HEK293 (cell line): Measurements from ENCODE around the gene SLC35G1.

Experiments used
- CTCF ChIA-PET: fragments of 350-600 bp; formaldehyde crosslinking; extraction: SDS; loops from one replicate; lab custom pipeline; 2021; ENCODE audit warnings: antibody characterized with exemption; lab: Yijun Ruan, JAX
- POLR2A ChIA-PET: fragments of 300-600 bp; formaldehyde crosslinking; extraction: SDS; loops from one replicate; lab custom pipeline; 2020; ENCODE audit warnings: antibody characterized with exemption, inconsistent platforms; lab: Yijun Ruan, JAX
- H3K27ac ChIP-seq: fragments of 200-500 bp; sonication (Bioruptor generic); 2 replicates; pipeline ENCODE4 v1.5.1; 2014; ENCODE audit warnings: low read depth, low read length, control low read depth, inconsistent platforms; ENCODE audit errors: extremely low read depth
- H3K36me3 ChIP-seq, 2 experiments: fragments of 200-500 bp in 1 of 2; sonication (Bioruptor generic) in 1 of 2; 1 replicate in 1 of 2; 2 replicates in 1 of 2; pipeline ENCODE4 v1.5.1; 2014 to 2017; ENCODE audit warnings: inconsistent platforms in 2 of 2, low read length in 2 of 2; ENCODE audit not compliant: control insufficient read depth in 2 of 2, insufficient read depth in 1 of 2
- H3K4me1 ChIP-seq: fragments of 200-500 bp; sonication (Bioruptor generic); 2 replicates; pipeline ENCODE4 v1.5.1; 2014; ENCODE audit warnings: mild to moderate bottlenecking, low read length, inconsistent platforms; ENCODE audit not compliant: control insufficient read depth, insufficient read depth
- H3K4me3 ChIP-seq: 2 replicates; pipeline ENCODE4 v1.5.1; 2011; ENCODE audit warnings: low read depth, mild to moderate bottlenecking, control low read depth, low read length, moderate library complexity
- H3K9me3 ChIP-seq: fragments of 200-500 bp; sonication (Bioruptor generic); 2 replicates; pipeline ENCODE4 v1.5.1; 2014; ENCODE audit warnings: low read depth, low read length, inconsistent platforms; ENCODE audit not compliant: control insufficient read depth, insufficient read depth
- GLIS2 ChIP-seq: fragments of 450-650 bp; formaldehyde crosslinking; IDR thresholded peaks from 2 replicates; pipeline ENCODE4 v1.5.1; 2016; ENCODE audit warnings: missing biosample characterization, missing genetic modification characterization
- MEIS1 ChIP-seq: sonication (generic); formaldehyde crosslinking; IDR thresholded peaks from 2 replicates; pipeline ENCODE4 v1.8.1; 2022; ENCODE audit warnings: missing genetic modification reagents, mild to moderate bottlenecking, borderline replicate concordance
- ZBTB48 ChIP-seq: fragments of 450-650 bp; formaldehyde crosslinking; IDR thresholded peaks from 2 replicates; pipeline ENCODE4 v1.5.1; 2016; ENCODE audit warnings: missing biosample characterization, missing genetic modification characterization
- ZNF112 ChIP-seq: fragments of 450-650 bp; formaldehyde crosslinking; IDR thresholded peaks from 2 replicates; pipeline ENCODE4 v1.5.0; 2017; ENCODE audit warnings: missing biosample characterization, missing genetic modification characterization
- ZNF133 ChIP-seq: fragments of 450-650 bp; formaldehyde crosslinking; IDR thresholded peaks from 2 replicates; pipeline ENCODE4 v1.5.1; 2016; ENCODE audit warnings: missing biosample characterization, missing genetic modification characterization
- ZNF596 ChIP-seq: fragments of 450-650 bp; IDR thresholded peaks from 2 replicates; pipeline ENCODE4 v1.5.0; 2018; ENCODE audit warnings: missing biosample characterization, mild to moderate bottlenecking, missing genetic modification characterization, moderate library complexity
- ZNF792 ChIP-seq: fragments of 450-650 bp; formaldehyde crosslinking; IDR thresholded peaks from 2 replicates; pipeline ENCODE4 v1.5.1; 2016; ENCODE audit warnings: missing biosample characterization, missing genetic modification characterization
- ZNF837 ChIP-seq: fragments of 450-650 bp; formaldehyde crosslinking; IDR thresholded peaks from 2 replicates; pipeline ENCODE4 v1.5.1; 2016; ENCODE audit warnings: missing biosample characterization, missing genetic modification characterization
- ZNF843 ChIP-seq: fragments of 450-650 bp; formaldehyde crosslinking; IDR thresholded peaks from 2 replicates; pipeline ENCODE4 v1.5.1; 2016; ENCODE audit warnings: missing biosample characterization, missing genetic modification characterization
- TF ChIP-seq, protein P1 (sequence below): fragments of 450-650 bp; formaldehyde crosslinking; IDR thresholded peaks from 2 replicates; pipeline ENCODE4 v1.5.1; 2017; ENCODE audit warnings: missing biosample characterization, mild to moderate bottlenecking, missing genetic modification characterization, moderate library complexity
- TF ChIP-seq, protein P2 (sequence below): fragments of 450-650 bp; formaldehyde crosslinking; IDR thresholded peaks from 2 replicates; pipeline ENCODE4 v1.5.1; 2016; ENCODE audit warnings: missing biosample characterization, missing genetic modification characterization, low read depth
- TF ChIP-seq, protein P3 (sequence below): fragments of 450-650 bp; formaldehyde crosslinking; IDR thresholded peaks from 2 replicates; pipeline ENCODE4 v1.5.1; 2016; ENCODE audit warnings: missing biosample characterization, missing genetic modification characterization, low read depth

The SLC35G1 gene

DNA sequence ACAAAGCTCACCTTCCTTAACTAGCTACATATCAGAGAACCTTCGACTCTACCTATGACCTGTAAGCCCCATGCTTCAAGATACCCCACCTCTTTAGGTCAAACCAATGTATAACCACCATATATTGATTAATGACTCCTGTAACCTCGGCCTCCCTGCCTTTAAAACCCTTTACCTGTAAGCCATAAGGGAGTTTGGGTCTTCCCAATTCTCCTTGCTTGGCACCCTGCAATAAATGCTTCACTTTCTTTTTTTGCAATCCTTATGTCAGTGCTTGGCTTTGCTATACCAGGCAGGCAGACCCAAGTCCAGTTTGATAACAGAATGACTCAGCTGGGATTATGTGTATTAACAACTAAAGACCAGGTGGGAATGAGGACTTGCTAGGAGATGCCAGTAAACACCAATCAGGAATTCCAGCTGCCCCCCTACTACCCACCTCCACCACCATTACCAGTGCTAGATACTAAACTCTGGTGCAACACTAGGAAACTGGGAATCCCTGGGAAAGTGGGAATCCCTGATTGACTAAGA, 22.0 kb upstream of the SLC35G1 start:
- H3K36me3 ChIP-seq = no peaks in the 10 kb centered on the region
- CTCF ChIA-PET = no interaction called here
- H3K27ac ChIP-seq = no peak overlapping the region
- POLR2A ChIA-PET = no interaction called here
- H3K4me1 ChIP-seq = peaks cover 7% of the 10 kb centered on the region
- no peaks in the 10 kb centered on the region for H3K9me3 ChIP-seq
- no peak overlapping the region for H3K4me3 ChIP-seq
- TF ChIP-seq ZNF133 (tag by site-specific recombination) (no peak), ZNF112 (tag by site-specific recombination) (no peak), ZNF596 (tag by site-specific recombination) (no peak), GLIS2 (tag by site-specific recombination) (no peak)
- TF ChIP-seq, protein P1, sequence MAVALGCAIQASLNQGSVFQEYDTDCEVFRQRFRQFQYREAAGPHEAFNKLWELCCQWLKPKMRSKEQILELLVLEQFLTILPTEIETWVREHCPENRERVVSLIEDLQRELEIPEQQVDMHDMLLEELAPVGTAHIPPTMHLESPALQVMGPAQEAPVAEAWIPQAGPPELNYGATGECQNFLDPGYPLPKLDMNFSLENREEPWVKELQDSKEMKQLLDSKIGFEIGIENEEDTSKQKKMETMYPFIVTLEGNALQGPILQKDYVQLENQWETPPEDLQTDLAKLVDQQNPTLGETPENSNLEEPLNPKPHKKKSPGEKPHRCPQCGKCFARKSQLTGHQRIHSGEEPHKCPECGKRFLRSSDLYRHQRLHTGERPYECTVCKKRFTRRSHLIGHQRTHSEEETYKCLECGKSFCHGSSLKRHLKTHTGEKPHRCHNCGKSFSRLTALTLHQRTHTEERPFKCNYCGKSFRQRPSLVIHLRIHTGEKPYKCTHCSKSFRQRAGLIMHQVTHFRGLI (tag by site-specific recombination) = no peak

DNA sequence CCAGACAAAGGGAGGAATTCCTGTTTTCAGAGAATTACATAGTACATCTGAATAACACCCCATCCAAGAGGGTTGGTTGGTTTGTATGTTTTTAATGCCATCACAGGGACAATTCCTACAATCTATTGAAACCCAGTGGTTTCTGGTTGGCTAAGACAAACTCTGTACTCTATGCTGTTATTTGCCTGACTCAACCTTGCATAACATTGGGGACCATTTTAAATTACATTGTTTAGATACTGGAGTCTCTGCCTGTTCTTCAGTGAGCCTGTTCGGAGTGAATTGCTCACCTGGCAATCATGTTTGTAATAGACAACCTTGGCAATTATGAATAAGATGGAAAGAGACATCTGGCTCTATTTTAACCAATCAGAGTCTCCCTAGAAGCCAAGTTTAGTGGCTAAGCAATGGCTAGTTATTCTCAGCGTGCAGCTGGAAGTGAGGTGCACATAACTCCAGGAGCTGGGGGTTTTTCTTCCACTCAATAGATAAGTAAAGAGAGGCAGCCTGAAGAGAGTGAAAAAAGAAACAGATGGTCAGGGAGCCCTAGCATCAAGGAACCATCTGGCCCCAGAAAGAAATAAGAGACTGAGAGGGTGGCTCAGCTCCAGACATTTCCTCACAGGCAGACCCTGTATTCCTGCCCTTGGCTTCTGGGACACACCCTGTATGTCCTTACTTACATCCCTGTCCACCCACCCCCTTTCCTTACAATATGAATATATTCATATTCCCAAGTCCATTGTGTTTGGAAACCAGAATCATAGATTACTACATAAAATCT, 21.2 kb upstream of the SLC35G1 start:
- Histone ChIP-seq H3K36me3 (no peaks in the 10 kb centered on the region), H3K27ac (no peak overlapping the region), H3K9me3 (no peaks in the 10 kb centered on the region), H3K4me3 (no peak overlapping the region), H3K4me1 (peaks cover 7% of the 10 kb centered on the region)
- CTCF ChIA-PET = interaction anchor here (0.9 to 1.3 kb wide), 2 partner anchors 57 to 572 kb away, joined by 3 to 6 read pairs; no protein-coding TSS in a partner anchor
- POLR2A ChIA-PET = no interaction called here
- no peak for TF ChIP-seq ZNF837 (tag by site-specific recombination)
- no peak for TF ChIP-seq ZNF792

DNA sequence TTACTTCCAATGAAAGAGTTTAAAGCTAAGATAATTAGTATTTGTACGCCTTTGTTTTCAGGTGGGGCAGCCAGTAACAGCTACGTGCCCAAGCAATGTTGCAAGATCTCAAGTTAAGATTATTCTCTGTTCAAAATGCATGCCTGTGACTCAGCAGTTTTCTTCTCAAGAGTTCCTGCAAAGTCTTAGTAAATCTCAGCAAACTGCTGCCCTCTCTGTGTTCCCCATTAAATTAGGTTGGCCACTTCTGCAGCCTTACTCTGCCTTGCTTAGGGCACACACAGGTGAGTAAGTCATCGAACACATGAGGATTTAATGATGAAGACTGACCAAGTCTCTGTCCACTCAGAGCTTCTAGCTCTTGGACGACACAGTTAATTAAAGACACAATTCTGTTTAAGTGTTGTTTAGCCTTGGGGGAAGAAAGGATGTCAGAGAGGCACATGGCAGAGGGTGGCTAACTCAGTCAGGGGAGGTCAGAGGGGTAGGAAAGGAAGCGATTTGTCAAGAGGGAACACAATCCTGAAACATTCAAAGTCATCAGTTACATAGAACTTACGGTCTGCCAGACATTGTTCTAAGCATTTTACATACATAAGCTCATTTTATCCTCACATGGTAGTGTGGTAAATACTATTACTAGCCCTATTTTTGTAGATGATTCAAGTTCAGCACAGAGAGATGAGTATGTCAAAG, 20.2 kb upstream of the SLC35G1 start:
- CTCF ChIA-PET = interaction anchor here (0.9 to 1.4 kb wide), 3 partner anchors 21 to 571 kb away, joined by 3 to 6 read pairs (median 5); partner anchors contain the start of gene SLC35G1
- H3K9me3 ChIP-seq = no peaks in the 10 kb centered on the region

More for the DNA sequence above, 20.2 kb upstream of the SLC35G1 start:
- H3K4me1 ChIP-seq = peaks cover 7% of the 10 kb centered on the region
- TF ChIP-seq ZNF843 (tag by site-specific recombination) (no peak), MEIS1 (CRISPR knock-in tag) (no peak), ZBTB48 (tag by site-specific recombination) (no peak)
- TF ChIP-seq, protein P2, sequence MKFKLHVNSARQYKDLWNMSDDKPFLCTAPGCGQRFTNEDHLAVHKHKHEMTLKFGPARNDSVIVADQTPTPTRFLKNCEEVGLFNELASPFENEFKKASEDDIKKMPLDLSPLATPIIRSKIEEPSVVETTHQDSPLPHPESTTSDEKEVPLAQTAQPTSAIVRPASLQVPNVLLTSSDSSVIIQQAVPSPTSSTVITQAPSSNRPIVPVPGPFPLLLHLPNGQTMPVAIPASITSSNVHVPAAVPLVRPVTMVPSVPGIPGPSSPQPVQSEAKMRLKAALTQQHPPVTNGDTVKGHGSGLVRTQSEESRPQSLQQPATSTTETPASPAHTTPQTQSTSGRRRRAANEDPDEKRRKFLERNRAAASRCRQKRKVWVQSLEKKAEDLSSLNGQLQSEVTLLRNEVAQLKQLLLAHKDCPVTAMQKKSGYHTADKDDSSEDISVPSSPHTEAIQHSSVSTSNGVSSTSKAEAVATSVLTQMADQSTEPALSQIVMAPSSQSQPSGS = no peak
- TF ChIP-seq, protein P3, sequence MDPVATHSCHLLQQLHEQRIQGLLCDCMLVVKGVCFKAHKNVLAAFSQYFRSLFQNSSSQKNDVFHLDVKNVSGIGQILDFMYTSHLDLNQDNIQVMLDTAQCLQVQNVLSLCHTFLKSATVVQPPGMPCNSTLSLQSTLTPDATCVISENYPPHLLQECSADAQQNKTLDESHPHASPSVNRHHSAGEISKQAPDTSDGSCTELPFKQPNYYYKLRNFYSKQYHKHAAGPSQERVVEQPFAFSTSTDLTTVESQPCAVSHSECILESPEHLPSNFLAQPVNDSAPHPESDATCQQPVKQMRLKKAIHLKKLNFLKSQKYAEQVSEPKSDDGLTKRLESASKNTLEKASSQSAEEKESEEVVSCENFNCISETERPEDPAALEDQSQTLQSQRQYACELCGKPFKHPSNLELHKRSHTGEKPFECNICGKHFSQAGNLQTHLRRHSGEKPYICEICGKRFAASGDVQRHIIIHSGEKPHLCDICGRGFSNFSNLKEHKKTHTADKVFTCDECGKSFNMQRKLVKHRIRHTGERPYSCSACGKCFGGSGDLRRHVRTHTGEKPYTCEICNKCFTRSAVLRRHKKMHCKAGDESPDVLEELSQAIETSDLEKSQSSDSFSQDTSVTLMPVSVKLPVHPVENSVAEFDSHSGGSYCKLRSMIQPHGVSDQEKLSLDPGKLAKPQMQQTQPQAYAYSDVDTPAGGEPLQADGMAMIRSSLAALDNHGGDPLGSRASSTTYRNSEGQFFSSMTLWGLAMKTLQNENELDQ (tag by site-specific recombination) = no peak
- no peak overlapping the region for H3K4me3 ChIP-seq
- POLR2A ChIA-PET = interaction anchor here (1.2 kb wide), 1 partner anchor 20 kb away, joined by 5 read pairs; the partner anchor contains the start of gene SLC35G1
- H3K36me3 ChIP-seq = no peaks in the 10 kb centered on the region
- H3K27ac ChIP-seq = no peak overlapping the region
